H1 (cell line): ENCODE data around the gene PRSS8. TPM values are rescaled to one million over a fixed set of nuclear protein-coding genes. Genes with fewer than 3 reads are reported as not detected.
A peak's percentile ranks its signal among the peaks of the same experiment; 100 is the strongest.

Experiments used
- BACH1 ChIP-seq: IDR thresholded peaks from 2 replicates; pipeline ENCODE4 v1.6.1; 2012; ENCODE audit warnings: low read length, improper control_type of control experiment
- CEBPB ChIP-seq: IDR thresholded peaks from 2 replicates; pipeline ENCODE4 v1.6.1; 2012; ENCODE audit warnings: low read depth, low read length
- FOSL1 ChIP-seq: IDR thresholded peaks from 2 replicates; pipeline ENCODE4 v1.6.1; 2011; ENCODE audit warnings: mild to moderate bottlenecking, low read depth, low read length, moderate library complexity; ENCODE audit not compliant: insufficient read depth
- GTF2F1 ChIP-seq: IDR thresholded peaks from 2 replicates; pipeline ENCODE4 v1.6.1; 2012; ENCODE audit warnings: low read depth, low read length, improper control_type of control experiment, borderline replicate concordance
- HDAC6 ChIP-seq: IDR thresholded peaks from one replicate; pipeline ENCODE4 v1.7.1; 2012; ENCODE audit warnings: low read depth, mild to moderate bottlenecking, inconsistent platforms, low read length, moderate library complexity
- JUND ChIP-seq: IDR thresholded peaks from 2 replicates; pipeline ENCODE4 v1.6.1; 2011; ENCODE audit warnings: mild to moderate bottlenecking, improper control_type of control experiment, low read length
- KDM1A ChIP-seq: fragments of 200-600, 300-600 bp; sonication (generic); IDR thresholded peaks from 2 replicates; pipeline ENCODE4 v1.7.1; 2016; ENCODE audit warnings: mild to moderate bottlenecking, low read length, borderline replicate concordance
- KDM5A ChIP-seq: fragments of 200-600 bp; IDR thresholded peaks from 2 replicates; pipeline ENCODE4 v1.7.1; 2012; ENCODE audit warnings: mild to moderate bottlenecking, low read length, inconsistent platforms, mixed read lengths
- MAFK ChIP-seq: IDR thresholded peaks from 2 replicates; pipeline ENCODE4 v1.6.1; 2012; ENCODE audit warnings: low read depth, mild to moderate bottlenecking, improper control_type of control experiment, low read length
- NANOG ChIP-seq: IDR thresholded peaks from 2 replicates; pipeline ENCODE4 v1.6.1; 2011; ENCODE audit warnings: low read length, low read depth, mild to moderate bottlenecking, inconsistent platforms; ENCODE audit not compliant: insufficient read depth, poor library complexity, severe bottlenecking
- NRF1 ChIP-seq: IDR thresholded peaks from 2 replicates; pipeline ENCODE4 v1.6.1; 2011; ENCODE audit warnings: mild to moderate bottlenecking, low read depth, low read length, improper control_type of control experiment
- POLR2AphosphoS5 ChIP-seq: IDR thresholded peaks from 2 replicates; pipeline ENCODE4 v1.6.1; 2011; ENCODE audit warnings: low read depth, low read length
- POU5F1 ChIP-seq: IDR thresholded peaks from 2 replicates; pipeline ENCODE4 v1.6.1; 2011; ENCODE audit warnings: low read depth, mild to moderate bottlenecking, low read length, moderate library complexity
- RAD21 ChIP-seq, 2 experiments: IDR thresholded peaks in 1 of 2; conservative IDR thresholded peaks in 1 of 2; 2 replicates each; pipeline ENCODE4 v1.6.1; 2011; ENCODE audit warnings: low read depth in 2 of 2, low read length in 2 of 2, improper control_type of control experiment in 1 of 2, inconsistent platforms in 1 of 2, mild to moderate bottlenecking in 1 of 2, moderate library complexity in 1 of 2
- RNF2 ChIP-seq: fragments of 200-900, 300-1000 bp; sonication (generic); IDR thresholded peaks from 2 replicates; pipeline ENCODE4 v1.7.1; 2016; ENCODE audit warnings: borderline replicate concordance, low read depth, mild to moderate bottlenecking, antibody characterized with exemption, low read length; ENCODE audit not compliant: poor library complexity, severe bottlenecking; ENCODE audit errors: missing control alignments
- SP1 ChIP-seq: IDR thresholded peaks from 2 replicates; pipeline ENCODE4 v1.6.1; 2011; ENCODE audit warnings: low read depth, low read length
- SP4 ChIP-seq: IDR thresholded peaks from 2 replicates; pipeline ENCODE4 v1.6.1; 2012; ENCODE audit warnings: low read length, inconsistent platforms
- TAF7 ChIP-seq: optimal IDR thresholded peaks from 2 replicates; pipeline ENCODE3; 2011; ENCODE audit warnings: low read depth, mild to moderate bottlenecking, inconsistent platforms, low read length, moderate library complexity, borderline replicate concordance
- YY1 ChIP-seq: IDR thresholded peaks from 2 replicates; pipeline ENCODE4 v1.6.1; 2011; ENCODE audit warnings: low read depth, mild to moderate bottlenecking, low read length
- polyA plus RNA-seq, 7 experiments: library from polyadenylated mRNA; depleted of rRNA in 3 of 7; stranded (reverse) in 5 of 7; unstranded in 2 of 7; fragments of >200 nt in 5 of 7; fragments of 200-250 nt in 2 of 7; gene quantifications; 1 replicate in 5 of 7; 2 replicates in 1 of 7; 4 replicates in 1 of 7; pipeline versions ENCODE4 v1.2.1 to v1.2.3, GENCODE V29; 2011 to 2013; ENCODE audit warnings: missing spikeins in 2 of 7, mixed read lengths in 2 of 7
- total RNA-seq: library from RNA; stranded (reverse); fragmentation: NEBNext Ultra II Directional; extraction: Animal tissue kit (Norgen Biotek cat#: 25700); gene quantifications from 2 replicates; pipeline ENCODE4 v1.2.1, GENCODE V29; 2021
- TF ChIP-seq, protein P1 (sequence below), 3 experiments: IDR thresholded peaks; 1 replicate in 2 of 3; 2 replicates in 1 of 3; pipeline versions ENCODE4 v1.5.1 to v1.6.1; 2011; ENCODE audit warnings: low read length in 3 of 3, mild to moderate bottlenecking in 3 of 3, inconsistent platforms in 2 of 3, low read depth in 1 of 3, moderate library complexity in 1 of 3; ENCODE audit not compliant: insufficient read depth in 1 of 3; ENCODE audit errors: control extremely low read depth in 1 of 3
- TF ChIP-seq, protein P2 (sequence below): IDR thresholded peaks from 2 replicates; pipeline ENCODE4 v1.6.1; 2012; ENCODE audit warnings: inconsistent platforms

The PRSS8 gene
- total and polyA plus RNA-seq, 2 of the 8 experiments (the other 6 are each of a cell fraction or from before 2014, with no cell fraction given) = 87.7 to 273 TPM

DNA sequence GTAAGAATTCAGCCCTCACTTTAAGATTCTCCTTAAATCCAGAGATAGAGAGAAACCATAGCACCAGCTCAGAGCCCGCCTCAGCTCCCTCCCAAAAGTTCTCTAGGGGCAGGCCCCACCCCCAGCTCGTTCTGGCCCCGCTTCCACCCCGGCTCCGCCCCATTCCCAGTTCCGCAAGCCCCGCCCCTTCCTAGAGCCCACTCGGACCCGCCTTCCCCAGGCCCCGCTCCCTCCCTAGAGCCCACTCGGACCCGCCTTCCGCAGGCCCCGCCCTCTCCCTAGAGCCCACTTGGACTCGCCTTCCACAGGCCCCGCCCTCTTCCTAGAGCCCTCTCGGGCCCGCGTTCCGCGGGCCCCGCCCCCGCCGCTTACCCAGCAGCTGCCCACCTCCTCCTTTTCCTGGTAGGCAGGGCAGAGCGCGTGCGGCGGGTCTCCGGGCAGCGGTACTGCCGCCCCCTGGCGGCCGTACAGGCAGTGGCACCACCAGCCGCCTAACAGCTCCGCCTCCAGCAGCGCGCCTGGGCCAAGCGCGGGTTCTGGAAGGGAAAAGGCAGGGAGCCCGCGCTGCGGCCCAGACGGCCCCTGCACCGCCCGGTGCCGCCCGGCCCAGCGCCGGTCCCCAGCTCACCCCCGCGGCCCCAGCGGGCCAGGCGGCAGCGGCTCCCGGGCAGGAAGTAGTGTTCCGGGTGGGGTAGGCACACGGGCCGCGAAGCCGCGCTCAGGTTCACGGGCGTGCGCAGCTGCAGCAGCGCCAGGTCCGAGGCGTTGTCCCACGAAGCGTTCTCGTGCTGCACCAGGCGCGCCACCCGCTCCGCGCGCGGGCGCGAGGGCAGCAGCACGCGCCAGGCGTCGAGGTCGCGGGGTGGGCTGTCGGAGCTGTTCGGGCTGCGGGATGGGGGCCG lies 6.8 kb upstream of the PRSS8 start (continued):
- TF ChIP-seq SP1 (peak; percentile 79), RNF2 (peak; percentile 79), JUND (no peak), KDM1A (no peak), KDM5A (no peak), FOSL1 (no peak), HDAC6 (no peak), GTF2F1 (no peak), BACH1 (peak; percentile 87), POU5F1 (no peak), NRF1 (no peak), MAFK (no peak), NANOG (no peak), TAF7 (no peak), YY1 (0 out of 2 replicates have a peak, but pooled peaks have one; percentile 33), POLR2AphosphoS5 (no peak), RAD21 (IDR thresholded peaks at IDR 0.05 in 1 of 2, conservative IDR thresholded peaks at IDR 0.05 in 1 of 2; ENCODE audit: low read depth in 2 of 2, low read length in 2 of 2) (peak; percentile 77 to 85), CEBPB (no peak), SP4 (peak; percentile 68; the same call in 1 of the 2 replicates)
- TF ChIP-seq, protein P1, sequence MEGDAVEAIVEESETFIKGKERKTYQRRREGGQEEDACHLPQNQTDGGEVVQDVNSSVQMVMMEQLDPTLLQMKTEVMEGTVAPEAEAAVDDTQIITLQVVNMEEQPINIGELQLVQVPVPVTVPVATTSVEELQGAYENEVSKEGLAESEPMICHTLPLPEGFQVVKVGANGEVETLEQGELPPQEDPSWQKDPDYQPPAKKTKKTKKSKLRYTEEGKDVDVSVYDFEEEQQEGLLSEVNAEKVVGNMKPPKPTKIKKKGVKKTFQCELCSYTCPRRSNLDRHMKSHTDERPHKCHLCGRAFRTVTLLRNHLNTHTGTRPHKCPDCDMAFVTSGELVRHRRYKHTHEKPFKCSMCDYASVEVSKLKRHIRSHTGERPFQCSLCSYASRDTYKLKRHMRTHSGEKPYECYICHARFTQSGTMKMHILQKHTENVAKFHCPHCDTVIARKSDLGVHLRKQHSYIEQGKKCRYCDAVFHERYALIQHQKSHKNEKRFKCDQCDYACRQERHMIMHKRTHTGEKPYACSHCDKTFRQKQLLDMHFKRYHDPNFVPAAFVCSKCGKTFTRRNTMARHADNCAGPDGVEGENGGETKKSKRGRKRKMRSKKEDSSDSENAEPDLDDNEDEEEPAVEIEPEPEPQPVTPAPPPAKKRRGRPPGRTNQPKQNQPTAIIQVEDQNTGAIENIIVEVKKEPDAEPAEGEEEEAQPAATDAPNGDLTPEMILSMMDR (IDR thresholded peaks at IDR 0.05; ENCODE audit: control extremely low read depth in 1 of 3, insufficient read depth in 1 of 3, low read depth in 1 of 3, low read length in 3 of 3) = peak; percentile 82 to 95 (median 87)
- TF ChIP-seq, protein P2, sequence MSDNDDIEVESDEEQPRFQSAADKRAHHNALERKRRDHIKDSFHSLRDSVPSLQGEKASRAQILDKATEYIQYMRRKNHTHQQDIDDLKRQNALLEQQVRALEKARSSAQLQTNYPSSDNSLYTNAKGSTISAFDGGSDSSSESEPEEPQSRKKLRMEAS = peak; percentile 93
